Right kidney (tissue), 1 donor: Measurements from ENCODE around the gene MLKL.
A peak's percentile ranks its signal among the peaks of the same experiment; 100 is the strongest.
"Not testable (repeated sequence)": the region's sequence is repeated elsewhere in the genome, so short reads cannot be mapped to it uniquely, and the experiment has no call there.

Experiments used
- DNase-seq: peaks from one replicate; pipeline ENCODE4 v3.0.0-alpha.2; 2016

MLKL gene

DNA sequence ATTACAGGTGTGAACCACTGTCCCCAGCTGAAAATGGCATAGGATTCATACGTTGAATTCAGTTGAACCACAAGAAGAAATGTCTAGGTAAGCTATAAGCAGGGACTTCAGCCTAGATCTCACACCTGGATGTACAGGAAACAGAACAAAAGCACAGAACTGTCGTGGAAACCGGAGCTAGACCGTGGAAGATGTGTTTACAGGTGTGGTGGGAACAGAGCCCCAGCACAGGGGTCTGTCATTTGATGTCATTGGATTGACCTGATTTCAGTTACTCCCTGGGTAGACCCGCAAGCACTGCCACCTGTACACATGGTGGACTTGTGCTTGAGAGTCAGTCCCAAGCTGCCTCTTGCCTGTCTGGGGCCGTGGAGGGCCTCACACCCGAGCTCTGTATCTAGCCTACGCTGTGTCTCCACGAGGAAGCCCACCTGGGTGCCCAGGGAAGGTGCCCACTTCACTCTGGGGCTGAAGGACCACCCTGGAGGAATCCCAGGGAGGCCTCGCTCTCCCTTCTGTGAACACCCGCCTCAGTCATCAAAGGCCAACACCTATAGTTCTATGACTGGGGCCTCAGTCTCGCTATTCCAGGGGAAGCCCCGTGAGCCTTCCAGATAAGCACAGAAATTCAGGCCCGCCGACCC, 32.2 kb upstream of the MLKL start:
- DNase-seq: no peak

DNA sequence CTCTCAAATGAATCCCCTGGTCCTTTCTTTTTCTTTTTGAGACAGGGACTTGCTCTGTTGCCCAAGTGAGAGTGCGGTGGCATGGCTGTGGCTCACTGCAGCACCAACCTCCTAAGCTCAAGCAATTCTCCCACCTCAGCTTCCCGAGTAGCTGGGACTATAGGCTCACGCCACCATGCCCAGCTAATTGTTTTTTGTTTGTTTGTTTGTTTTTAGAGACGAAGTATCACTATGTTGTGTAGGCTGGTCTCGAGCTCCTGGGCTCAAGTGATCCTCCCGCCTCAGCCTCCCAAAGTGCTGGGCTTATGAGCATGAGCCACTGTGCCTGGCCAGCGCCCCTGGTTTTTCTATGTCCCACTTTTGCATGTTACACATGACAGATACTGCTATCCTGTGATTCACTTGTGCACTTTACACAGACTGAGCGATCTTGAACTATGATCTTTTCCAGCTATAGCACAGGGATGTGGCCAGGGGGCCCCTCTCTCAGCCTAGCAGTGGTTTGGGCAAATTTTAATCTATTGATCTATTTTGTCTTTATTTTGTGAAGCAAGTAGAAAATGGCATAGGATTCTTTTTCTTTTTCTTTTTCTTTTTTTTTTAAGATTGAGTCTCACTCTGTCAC, 31.3 kb upstream of the MLKL start:
- DNase-seq: no peak

DNA sequence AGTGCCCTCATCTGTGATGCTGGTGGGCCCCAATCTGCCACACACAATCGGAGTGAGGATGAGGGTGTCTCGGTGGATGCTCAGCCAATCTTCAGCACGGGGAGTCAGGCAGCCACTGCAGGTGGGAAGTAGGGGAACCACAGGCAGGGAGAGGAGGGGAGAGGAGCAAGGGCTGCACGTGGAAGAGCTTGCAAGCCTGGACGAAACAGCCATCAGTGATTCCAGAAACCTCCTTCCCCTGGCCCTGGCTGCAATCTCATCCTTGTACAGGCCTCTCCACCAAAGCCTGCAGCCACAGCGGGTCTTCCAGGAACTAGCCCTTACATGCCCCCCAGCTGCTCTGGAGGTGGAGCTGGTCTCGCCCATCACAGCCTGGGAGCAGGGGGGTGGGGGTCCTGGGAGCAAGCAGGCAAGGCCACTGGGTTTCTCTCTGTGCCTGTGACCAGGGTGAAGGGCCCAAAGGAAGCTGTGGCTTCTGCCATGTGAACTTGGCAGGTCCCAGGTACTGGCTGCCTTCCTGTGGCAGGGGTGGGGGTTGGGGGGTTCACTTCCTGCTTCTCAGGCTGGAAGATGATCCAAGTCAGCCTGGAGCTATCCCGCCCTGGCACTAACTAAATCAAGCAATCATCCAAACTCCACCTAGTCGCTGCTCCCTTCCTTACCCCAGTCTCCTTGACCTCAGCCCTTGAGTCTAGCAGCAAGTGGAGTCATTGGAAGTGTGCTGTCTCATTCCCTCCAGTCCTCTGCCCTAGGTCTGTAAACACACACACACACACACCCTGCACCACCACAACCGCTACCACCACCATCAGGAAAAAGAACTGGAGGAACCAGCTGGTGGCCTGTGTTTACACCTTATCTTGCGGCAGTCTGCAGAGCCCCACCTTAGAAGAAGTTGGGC, 29.4 kb upstream of the MLKL start:
- no peak for DNase-seq

DNA sequence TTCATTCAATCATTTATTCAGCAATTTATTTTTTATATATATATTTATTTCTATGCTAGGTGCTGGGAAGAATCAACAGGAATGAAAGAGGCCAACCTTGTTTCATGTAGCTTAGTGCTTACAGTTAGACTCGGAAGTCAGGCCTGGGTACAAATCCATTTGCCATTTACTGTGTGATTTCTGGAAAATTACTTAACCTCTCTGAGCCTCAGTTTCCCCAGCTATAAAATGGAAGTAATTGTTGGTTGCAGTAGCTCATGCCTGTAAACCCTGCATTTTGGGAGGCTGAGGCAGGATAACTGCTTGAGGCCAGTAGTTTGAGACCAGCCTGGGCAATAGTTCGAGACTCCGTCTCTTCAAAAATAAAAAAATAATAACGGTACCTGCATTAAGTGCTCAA, 27.2 kb upstream of the MLKL start:
- no peak for DNase-seq

DNA sequence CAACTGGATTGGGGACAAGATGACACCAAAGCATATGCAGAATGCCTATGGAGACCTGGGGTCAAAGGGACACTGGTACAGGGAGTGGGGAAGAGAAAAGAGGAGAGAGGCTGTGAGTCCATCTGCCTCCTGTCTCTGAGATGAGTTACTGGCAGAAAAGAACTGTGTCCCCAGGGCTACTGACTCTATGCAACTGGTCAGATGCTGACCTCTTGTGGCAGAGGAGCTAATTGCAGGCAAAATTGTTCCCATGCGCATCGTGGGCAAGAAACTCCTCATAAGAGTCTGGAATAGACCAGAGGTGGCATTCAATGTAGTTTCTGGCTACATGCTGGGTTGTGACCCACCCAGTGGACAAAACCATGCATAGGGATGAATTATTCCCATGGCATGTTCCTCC, 26.1 kb upstream of the MLKL start:
- no peak for DNase-seq

DNA sequence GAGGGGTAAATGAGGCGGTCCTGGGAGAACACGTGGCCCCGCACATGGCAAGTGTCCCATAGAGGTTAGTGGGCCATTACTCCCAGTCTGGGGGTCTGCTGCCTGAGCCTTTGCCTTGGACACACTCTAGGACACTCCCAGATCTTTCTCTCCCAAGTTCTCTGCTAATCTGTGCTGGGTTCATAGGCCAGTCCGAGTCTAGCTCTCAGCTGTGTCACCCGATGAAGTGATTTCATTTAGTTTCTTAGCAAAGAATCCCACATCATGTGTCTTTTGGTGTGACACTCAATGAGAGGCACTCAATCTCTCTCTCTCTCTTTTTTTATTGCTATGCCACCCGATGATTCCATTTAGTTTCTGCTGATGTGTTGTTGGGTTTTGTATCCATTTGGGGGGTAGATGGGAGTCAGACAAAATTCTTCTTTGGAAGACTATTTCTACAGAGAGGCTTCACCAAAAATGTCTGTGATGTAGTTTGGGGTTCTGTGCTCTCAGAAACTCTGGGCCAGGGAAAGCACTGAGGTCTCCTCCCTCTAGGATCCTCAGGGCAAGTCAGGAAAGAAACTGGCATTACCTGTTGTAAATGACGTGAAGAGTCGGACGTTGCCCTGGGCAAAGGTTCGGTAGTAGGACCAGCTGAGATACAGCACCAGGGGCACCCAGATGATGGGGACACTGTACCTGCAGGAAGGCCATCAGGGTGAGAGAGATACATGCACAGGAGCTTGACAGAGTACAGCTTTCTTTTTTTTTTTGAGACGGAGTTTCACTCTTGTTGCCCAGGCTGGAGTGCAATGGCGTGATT, 25.2 kb upstream of the MLKL start:
- no peak for DNase-seq

DNA sequence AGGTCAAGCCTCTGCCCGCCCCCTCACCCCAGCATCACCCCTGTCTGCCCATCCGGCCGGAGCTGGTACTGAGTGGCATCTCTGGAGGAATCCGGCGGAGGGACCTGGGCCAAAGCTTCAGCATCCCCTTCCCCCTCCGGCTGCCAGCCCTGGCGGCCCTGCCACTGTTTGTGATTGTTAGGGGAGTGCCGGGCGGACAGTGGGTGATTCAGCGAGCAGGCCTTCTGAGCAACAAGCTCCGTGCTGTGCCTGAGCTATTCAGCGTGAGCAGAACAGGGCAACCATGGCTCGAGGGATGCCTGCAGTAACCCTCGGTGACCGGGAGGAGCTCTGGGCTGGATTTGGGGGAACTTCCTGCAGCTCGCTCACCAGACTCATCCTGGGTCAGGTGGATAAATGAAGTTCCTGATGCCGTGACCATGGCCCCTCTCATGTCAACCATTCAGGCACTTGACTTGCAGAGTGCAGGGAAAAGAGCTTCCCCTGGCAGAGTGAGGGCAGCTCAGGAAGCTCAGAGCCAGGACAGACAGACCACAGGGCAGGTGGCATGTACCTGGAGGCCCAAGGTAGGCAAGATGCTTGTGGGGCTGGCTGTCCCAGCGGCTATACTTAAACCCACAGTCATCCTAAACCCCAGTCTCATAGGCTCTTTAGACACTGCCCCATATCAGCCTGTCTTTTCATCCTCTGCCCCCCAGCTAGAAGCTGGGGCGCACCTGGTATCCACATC, 24.3 kb upstream of the MLKL start:
- DNase-seq: no peak

DNA sequence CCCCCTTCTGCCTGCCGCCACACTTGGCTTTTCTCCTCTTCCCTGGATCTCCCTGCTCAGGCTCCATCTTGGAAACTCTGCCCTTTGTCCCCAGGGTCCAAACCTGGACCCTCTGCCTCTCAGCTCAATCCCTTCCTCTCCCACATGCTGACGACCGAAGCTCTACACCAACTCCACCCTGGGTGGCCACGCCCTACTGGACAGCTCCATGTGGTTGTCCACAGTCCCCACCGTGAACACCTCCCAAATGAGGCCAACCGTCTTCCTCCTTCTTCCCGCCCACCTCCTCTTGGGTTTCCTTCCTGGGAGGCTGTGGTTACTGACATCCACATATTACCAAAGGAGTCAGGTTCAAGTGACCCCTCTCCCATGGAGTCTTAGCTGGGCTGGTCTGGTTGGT, 22.6 kb upstream of the MLKL start:
- DNase-seq: no peak

DNA sequence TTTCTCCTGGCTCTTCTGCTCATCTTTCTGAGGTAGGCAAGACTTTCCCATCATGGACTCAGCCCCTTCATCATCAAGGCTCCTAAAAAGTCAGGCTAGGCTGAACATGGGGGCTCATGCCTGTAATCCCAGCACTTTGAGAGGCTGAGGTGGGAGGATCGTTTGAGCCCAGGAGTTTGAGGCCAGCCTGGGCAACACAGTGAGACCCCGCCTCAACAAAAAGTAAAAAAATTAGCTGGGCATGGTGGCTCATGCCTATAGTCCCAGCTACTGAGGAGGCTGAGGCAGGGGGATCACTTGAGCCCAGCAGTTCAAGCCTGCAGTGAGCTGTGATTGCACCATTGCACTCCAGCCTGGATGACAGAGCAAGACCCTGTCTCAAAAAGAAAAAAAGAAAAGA, 21.5 kb upstream of the MLKL start:
- not testable (repeated sequence) for DNase-seq

DNA sequence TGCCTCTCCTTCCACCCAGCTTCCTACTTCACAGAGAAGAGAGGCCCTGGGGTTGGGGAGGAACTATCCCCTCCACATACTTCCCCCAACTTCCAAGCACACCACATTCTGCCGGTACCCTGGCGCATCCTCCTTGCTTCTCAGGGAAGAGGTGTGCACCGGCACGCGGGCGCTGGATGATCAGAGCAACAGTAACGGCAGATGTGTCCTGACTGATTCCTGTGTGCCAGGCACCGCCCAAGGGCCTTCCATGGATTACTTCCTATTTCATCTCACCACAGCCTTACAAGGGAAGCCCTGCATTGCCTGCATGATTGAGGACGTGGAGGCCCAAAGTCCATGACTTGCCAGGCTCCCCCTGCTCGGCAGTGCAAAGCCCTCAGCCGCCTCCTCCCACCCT, 21.1 kb upstream of the MLKL start:
- no peak for DNase-seq

DNA sequence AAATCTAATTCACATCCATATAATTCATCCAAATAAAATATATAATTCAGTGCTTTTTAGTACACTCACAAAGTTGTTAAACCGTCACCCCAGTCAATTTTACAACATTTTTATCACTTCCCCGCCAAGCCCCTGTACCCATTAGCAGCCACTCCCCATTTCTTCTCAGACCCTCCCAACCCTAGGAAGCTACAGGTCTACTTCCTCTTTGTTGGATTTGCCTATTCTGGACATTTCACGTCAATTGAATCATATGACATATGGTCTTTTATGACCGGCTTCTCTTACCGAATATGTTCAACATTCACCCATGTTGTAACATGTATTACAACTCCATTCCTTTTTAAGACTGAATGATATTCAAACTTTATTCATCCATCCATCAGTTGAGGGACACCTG, 19.9 kb upstream of the MLKL start:
- DNase-seq: no peak

DNA sequence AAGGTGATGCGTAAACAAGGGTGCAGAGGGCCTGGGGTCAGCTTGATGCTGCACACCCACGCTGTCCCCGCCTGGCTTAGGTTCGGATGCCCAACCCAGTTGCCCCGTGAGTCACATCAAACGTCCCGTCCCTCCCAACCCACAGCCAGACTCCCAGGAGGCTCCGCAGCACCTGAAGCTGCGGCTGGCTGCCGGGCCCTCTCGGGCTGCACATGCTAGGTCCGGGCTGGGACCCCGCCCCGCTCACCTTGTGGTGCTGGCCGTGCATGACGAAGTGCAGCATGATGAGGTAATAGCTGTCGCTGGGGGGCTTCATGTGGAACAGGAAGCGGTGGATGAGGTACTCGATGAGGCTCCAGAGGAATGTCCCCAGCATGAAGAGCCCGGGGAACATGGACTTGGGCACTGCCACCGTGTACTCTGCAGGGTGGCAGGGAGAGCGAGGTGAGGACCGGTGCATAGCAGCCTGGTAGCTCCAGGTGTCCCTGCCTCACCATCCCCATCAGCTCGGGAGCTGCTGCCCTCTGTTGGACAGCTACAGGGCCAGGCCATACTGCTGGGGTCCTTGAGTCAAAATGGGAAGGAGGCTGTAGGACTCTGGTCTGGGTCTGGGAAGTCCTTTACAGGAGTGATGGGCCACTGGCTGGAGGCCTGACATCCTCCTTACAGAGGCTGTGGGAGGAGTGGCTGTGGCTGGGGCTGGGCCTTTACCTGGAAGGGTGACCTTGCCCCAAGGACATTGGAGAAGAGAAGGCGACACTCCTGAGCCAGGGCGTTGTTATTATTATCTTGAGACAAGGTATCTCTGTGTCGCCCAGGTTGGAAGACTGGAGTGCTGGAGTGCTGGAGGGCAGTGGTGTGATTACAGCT, 18.3 kb upstream of the MLKL start:
- DNase-seq: no peak

DNA sequence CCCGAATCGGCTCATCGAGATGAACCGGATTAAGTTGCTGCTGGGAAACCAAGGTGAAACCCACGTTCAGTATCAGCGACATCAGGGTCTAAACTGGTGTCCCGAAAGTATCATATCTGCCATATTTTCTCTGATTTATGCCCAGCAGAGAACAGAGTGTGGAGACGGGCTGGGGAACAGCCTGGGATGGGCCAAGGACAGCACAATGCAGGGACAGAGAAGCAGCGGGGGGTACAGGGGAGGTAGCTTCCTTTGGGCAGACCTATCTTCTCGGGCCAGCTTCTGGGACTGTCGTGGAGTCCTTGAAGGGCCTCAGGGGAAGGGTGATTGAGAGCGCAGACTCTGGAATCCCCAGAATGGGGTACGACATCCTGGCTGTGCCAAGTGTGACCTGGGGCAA, 17.5 kb upstream of the MLKL start:
- DNase-seq: no peak

DNA sequence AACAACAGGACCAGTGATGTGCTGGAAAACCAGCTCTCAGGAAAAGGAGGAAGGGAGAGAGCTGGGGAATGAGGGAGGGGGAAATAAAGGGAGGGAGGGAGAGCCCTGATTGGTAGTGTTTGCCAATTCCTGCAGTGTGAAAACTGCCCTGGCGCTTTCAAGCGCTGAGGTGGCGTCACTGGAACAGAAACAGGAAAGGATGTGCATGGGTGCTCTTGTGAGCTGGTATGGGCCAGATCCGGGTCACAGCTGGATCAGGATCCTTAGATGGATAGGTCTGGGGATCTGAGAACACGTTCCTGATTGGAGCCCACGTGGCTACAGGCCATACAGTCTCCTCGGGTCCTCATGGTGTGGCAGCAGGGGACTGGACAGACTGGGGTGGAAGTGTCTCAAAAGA, 16.7 kb upstream of the MLKL start:
- DNase-seq: no peak

DNA sequence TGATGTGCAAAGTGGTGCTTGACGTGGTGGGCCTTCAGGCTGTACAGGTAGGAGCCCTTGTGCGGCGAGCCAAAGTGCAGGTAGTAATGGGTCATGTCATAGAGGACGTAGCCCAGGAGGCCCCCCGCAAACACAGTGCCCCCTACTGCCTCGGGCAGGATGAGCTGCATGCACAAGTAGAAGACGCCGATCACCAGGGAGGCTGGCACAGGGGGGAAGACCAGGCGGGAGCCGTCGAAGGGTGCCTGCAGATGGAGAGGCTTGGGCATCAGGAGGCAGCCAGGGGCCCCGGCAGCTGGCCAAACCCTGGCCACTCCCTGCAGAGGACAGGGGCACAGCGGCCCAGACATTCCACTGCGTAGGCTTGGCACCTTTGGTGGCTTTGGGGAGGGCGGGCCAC, 15.7 kb upstream of the MLKL start:
- no peak for DNase-seq

DNA sequence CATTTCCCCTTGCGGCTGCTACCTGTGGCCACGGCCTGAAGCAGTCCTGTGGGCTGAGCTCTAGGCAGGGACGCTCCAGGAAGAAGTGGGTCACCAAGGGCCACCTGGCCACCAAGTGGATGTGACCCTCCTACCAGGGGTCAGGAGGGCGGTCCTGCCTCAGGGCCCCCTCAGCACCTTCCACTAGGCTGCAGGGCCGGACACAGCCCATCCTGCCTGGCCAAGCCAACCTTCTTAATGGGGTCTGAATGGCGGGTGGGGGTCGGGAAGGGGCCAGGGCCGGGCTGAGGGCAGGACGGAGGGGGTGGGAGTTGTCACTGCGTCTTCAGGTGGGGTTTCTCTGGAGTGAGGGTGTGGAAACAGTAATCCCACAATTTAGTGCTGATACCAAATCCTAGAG, 13.2 kb upstream of the MLKL start:
- DNase-seq: no peak

DNA sequence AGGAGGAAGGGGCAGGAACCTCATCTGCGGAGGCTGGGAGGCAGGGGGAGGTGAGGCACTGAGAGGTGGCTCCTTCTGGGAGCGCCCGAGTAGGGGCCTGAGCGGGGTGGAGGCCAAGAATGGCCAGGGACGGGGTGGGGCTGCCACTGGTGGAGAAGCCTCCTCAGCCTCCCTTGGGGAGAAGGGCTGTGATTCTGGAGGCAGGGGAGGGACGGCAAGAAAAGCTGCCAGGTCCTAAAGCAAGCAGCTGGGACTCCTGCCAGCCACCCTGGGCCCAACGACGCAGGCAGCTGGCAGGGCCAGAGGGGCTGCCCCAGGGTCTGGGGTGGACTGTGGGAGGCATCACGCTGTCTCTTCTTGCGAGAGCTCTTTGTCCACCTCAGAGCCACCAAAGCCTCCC, 12.7 kb upstream of the MLKL start:
- no peak for DNase-seq

DNA sequence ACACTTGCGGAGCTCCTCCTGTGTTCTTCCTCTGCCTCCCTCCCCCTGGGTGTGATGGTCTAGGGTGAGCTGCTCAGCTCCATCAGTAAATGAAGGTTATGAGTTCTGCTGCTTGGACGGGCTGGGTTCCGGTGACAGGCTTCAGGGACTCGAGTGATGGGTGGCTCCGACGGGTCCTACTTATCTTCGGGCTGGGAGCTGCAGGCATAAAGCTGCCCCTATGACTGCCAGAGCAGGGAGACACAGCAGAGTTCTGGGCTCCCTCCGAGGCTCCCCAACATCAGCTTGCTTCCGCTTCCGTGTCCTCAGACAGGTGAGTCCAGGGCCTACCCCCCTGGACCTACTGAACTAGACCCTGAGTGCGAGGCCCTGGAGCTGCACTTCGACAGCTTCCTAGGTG, 11.3 kb upstream of the MLKL start:
- DNase-seq: no peak

DNA sequence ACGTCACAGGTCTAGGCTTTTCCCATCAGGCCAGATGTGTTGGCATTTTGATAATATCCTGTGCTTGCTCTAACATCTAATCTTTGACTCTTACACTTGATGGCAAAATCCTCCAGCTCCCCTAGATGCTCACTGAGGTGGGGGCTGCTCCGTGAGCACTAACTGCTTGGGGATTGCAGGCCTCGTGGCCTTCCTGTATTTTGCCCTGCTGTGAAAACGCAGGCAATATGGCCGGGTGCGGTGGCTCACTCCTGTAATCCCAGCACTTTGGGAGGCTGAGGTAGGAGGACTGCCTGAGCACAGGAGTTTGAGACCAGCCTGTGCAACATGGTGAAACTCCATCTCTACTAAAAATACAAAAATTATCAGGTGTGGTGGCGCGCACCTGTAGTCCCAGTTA, 9.7 kb upstream of the MLKL start:
- DNase-seq: no peak

DNA sequence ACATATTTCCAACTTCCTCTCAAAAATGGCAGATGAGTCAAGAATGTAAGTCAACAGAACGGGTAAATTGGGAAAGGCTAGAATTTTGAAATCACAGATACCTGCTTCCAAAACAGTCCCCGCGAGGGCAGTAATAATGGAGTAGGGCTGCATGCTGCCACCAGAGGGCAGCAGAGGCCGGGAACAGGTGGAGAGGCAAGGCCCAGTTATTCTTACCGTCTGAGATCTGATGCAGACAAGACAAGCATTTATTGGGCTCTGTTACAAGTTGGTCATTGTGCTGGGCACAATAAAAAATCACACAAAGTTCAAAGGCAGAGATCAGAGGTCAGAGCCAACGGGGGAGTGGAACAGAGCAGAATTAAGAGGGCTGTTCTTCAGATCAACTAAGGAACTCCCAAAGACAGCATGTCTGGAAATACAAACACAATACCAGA, 8.8 kb upstream of the MLKL start:
- DNase-seq: peak; percentile 46

DNA sequence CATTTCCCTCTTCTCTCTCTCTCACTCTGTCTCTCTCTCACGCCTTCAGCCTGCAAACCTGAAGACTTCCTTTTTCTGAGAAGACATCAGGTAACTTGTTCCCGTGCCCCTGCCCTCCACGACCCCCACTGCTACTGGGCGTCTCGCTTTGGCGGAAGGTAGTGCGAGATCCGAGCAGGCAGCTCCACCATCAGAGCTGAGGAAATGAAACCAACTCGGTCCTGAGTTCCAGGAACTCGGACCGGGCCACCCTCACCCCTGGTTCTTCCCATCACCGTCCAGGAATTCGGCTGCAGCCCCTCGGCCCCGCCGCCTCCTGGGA, 585 bp downstream of the MLKL start:
- DNase-seq: no peak
